Parathyroid adenoma (tissue), 2 donors: ENCODE data around the gene CCDC192.

ENCODE experiments used
- H2AFZ ChIP-seq: fragments of 300-600 bp; sonication (generic); one replicate; pipeline ENCODE4 v1.7.0; 2017; ENCODE audit warnings: antibody characterized with exemption, mild to moderate bottlenecking
- H3K27ac ChIP-seq: fragments of 300-600 bp; sonication (generic); one replicate; pipeline ENCODE4 v1.7.0; 2017
- H3K27me3 ChIP-seq: fragments of 300-600 bp; sonication (generic); one replicate; pipeline ENCODE4 v1.7.0; 2017; ENCODE audit warnings: low read length; ENCODE audit not compliant: control insufficient read depth, insufficient read depth
- H3K36me3 ChIP-seq: fragments of 300-600 bp; sonication (generic); one replicate; pipeline ENCODE4 v1.7.0; 2017; ENCODE audit warnings: low read length; ENCODE audit not compliant: control insufficient read depth, insufficient read depth
- H3K4me1 ChIP-seq: fragments of 300-600 bp; sonication (generic); one replicate; pipeline ENCODE4 v1.7.0; 2017; ENCODE audit warnings: control low read depth
- H3K4me2 ChIP-seq: fragments of 300-600 bp; sonication (generic); one replicate; pipeline ENCODE4 v1.7.0; 2017; ENCODE audit warnings: low read length
- H3K4me3 ChIP-seq: fragments of 300-600 bp; sonication (generic); one replicate; pipeline ENCODE4 v1.7.0; 2017; ENCODE audit warnings: low read depth, low read length
- H3K79me2 ChIP-seq: fragments of 300-600 bp; sonication (generic); one replicate; pipeline ENCODE4 v1.7.0; 2017; ENCODE audit warnings: control low read depth
- H3K9ac ChIP-seq: fragments of 300-600 bp; sonication (generic); one replicate; pipeline ENCODE4 v1.7.0; 2017; ENCODE audit warnings: mild to moderate bottlenecking
- H3K9me3 ChIP-seq: fragments of 300-600 bp; sonication (generic); one replicate; pipeline ENCODE4 v1.7.0; 2017; ENCODE audit warnings: low read length; ENCODE audit not compliant: control insufficient read depth
- CTCF ChIP-seq: fragments of 300-600 bp; sonication (generic); IDR thresholded peaks from one replicate; pipeline ENCODE4 v1.7.0; 2017; ENCODE audit warnings: antibody characterized with exemption, mild to moderate bottlenecking
- donor health status: primary hyperparathyroidism.

Gene CCDC192

DNA sequence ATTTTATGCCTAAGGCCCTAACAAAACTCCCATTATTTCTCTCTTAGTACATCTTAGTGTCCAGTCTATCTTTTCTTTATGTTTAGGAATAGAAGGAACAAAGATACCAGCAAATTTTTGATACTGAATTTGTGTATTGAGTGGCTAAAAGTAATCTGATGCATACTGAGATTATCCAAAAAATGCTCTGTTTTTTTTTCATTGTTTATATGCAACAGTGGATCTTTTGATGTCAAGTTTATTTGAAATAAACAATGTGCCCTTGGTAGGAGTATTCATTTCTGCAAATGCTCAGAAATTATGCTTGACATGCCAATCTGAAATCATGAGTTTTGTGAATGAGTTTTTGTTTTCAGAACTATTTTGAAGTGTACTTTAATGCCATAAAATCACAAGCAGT is 58.7 kb downstream of the CCDC192 start:
- H3K4me1 ChIP-seq, result no peaks in the 10 kb centered on the region
- H3K4me3 ChIP-seq, result no peak overlapping the region
- H3K27ac ChIP-seq, result no peak overlapping the region

DNA sequence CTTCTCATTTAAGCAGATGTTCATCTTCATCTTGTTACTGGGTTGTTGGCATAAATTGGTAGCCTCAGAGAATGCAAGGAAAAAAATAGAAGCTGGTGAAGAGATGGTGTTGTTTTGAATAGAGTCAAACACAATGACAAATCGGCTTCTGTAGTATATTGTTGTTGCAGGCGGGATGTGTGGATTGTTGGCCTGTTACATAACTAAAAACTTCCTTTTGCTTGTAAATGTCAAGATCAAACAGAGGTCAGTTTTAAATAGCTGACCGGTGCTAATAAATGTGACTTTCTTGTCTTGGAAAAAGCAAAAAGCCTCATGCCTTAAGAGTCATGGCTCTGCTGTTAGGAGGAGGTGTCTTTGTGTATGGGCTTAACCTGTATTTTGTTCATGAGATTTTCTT is 59.2 kb downstream of the CCDC192 start:
- Histone ChIP-seq H3K27me3 (no peaks in the 10 kb centered on the region), H3K4me2 (no peak overlapping the region), H2AFZ (peak overlapping the region; percentile 17), H3K36me3 (no peaks in the 10 kb centered on the region), H3K9me3 (no peaks in the 10 kb centered on the region), H3K79me2 (no peaks in the 10 kb centered on the region), H3K9ac (no peak overlapping the region), H3K4me1 (no peaks in the 10 kb centered on the region), H3K27ac (no peak overlapping the region), H3K4me3 (no peak overlapping the region)
- no peak for TF ChIP-seq CTCF

More for the DNA sequence above, 58.7 kb downstream of the CCDC192 start:
- H3K27me3 ChIP-seq, result no peaks in the 10 kb centered on the region
- TF ChIP-seq CTCF, result no peak
- H3K79me2 ChIP-seq, result no peaks in the 10 kb centered on the region
- H2AFZ ChIP-seq, result no peak overlapping the region
- no peaks in the 10 kb centered on the region for H3K9me3 ChIP-seq
- no peak overlapping the region for H3K4me2 ChIP-seq
- no peak overlapping the region for H3K9ac ChIP-seq
- H3K36me3 ChIP-seq, result no peaks in the 10 kb centered on the region

GRCh38 chr5:127766676-127767335 is 63.6 kb downstream of the CCDC192 start:
- Histone ChIP-seq H2AFZ (no peak overlapping the region), H3K4me1 (no peaks in the 10 kb centered on the region), H3K36me3 (no peaks in the 10 kb centered on the region), H3K4me2 (no peak overlapping the region), H3K9ac (no peak overlapping the region), H3K27ac (no peak overlapping the region), H3K79me2 (no peaks in the 10 kb centered on the region), H3K27me3 (no peaks in the 10 kb centered on the region), H3K4me3 (no peak overlapping the region), H3K9me3 (no peaks in the 10 kb centered on the region)
- no peak for TF ChIP-seq CTCF

DNA sequence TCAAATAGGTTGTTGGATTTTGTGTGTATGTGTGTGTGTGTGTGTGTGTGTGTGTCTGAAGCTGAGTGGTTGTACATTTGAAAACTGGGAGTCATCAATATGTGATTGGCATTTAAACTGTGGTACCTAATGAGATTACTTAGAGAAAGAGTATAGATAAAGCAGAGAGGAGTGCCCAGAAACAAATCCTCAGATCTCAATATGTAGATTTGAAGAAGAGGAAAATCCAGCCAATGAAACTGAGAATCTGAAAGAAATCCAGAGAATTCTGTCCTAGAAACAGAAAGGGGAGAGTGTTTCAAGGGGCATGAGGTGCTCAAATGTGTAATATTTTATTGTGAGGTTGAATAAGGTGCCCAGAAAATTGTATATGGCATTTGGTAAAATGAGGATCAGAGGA is 66.2 kb downstream of the CCDC192 start:
- no peak overlapping the region for H3K4me2 ChIP-seq
- no peak overlapping the region for H3K27ac ChIP-seq
- no peak overlapping the region for H2AFZ ChIP-seq
- no peaks in the 10 kb centered on the region for H3K79me2 ChIP-seq
- no peak for TF ChIP-seq CTCF
- H3K4me3 ChIP-seq, result no peak overlapping the region
- no peak overlapping the region for H3K9ac ChIP-seq
- H3K4me1 ChIP-seq, result no peaks in the 10 kb centered on the region
- H3K27me3 ChIP-seq, result no peaks in the 10 kb centered on the region
- no peaks in the 10 kb centered on the region for H3K36me3 ChIP-seq
- no peaks in the 10 kb centered on the region for H3K9me3 ChIP-seq

- Histone ChIP-seq H3K4me1 (no peaks in the 10 kb centered on the region), H3K4me2 (no peak overlapping the region), H3K4me3 (no peak overlapping the region), H2AFZ (no peak overlapping the region), H3K27me3 (no peaks in the 10 kb centered on the region), H3K36me3 (no peaks in the 10 kb centered on the region), H3K9ac (no peak overlapping the region), H3K27ac (no peak overlapping the region), H3K79me2 (no peaks in the 10 kb centered on the region), H3K9me3 (no peaks in the 10 kb centered on the region)
- no peak for TF ChIP-seq CTCF
Observed at GRCh38 chr5:127770272-127770671, 67.1 kb downstream of the CCDC192 start.
